NOMO-1 treated with DMSO at 0.1 percent for 48 hours (cell line): Measurements from ENCODE around the gene CLASP1.
"Not testable (repeated sequence)": the region's sequence is repeated elsewhere in the genome, so short reads cannot be mapped to it uniquely, and the experiment has no call there.

ENCODE experiments used
- DNase-seq: peaks from one replicate; lab custom pipeline; 2025; ENCODE audit not compliant: unreplicated experiment; lab: John Stamatoyannopoulos, UW

Gene CLASP1

GRCh38 chr2:121386102-121386501, 263.2 kb downstream of the CLASP1 start:
- no peak for DNase-seq

DNA sequence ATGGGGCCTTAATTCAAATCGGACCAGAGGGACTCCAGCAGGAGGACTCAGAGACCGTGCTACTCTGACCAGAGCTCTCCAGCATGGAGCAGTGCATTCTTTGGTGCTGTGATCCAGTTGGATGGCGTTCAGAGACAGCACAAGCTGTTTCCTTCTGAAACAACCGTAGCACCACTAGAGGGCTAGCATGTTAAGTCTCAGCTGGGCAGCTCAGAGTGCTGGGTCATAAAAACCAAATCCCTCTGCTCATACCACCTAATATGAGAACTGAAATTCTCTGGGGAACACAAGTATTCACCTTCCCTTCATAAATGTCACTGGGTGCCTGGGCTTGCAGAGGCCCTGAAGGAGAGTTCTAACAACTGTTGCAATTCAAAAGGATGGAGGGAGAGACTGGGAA, 266.5 kb downstream of the CLASP1 start:
- DNase-seq, result no peak

DNA sequence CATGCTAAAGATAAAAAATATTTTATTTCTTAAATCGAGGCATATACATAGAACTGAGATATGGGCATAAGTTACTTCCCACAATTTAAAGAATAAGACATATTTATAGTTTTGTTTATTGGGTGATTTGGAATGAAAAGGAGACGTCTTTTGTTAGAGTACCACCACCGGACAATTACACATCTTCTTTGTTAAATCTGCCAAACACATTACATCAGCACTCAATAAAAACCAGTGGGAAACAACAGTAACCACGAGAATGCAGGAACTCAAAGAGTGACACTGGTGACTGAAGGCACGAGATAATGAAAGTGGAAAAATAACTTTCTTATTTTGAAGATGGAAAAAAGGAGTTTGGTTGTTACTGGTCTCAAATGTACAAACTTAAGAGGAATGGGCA, 271.6 kb downstream of the CLASP1 start:
- no peak for DNase-seq

DNA sequence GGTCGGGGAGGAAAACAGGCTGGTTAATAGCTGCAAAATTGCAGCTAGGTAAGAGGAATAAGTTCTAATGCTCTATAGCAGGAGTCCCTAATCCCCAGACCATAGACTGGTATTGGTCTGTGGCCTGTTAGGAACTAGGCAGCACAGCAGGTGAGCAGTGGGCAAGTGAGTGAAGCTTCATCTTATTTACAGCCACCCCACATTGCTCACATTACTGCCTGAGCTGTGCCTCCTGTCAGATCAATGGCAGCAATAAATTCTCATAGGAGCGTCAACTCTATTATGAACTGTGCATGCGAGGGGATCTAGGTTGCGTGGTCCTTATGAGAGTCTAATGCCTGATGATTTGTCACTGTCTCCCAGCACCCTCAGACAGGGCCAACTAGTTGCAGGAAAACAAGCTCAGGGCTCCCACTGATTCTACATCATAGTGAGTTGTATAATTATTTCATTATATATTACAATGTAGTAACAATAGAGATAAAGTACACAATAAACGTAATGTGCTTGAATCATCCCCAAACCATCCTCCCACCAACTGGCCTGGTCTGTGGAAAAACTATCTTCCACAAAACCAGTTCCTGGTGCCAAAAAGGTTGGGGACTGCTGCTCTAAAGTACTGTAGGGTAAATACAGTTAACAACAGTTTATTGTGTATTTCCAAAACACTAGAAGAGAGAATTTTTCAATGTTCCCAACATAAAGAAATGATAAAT, 272.6 kb downstream of the CLASP1 start:
- no peak for DNase-seq

GRCh38 chr2:121375621-121376159, 273.6 kb downstream of the CLASP1 start:
- no peak for DNase-seq

- DNase-seq, result not testable (repeated sequence)
Measured at GRCh38 chr2:121374412-121375075, 274.7 kb downstream of the CLASP1 start.

DNA sequence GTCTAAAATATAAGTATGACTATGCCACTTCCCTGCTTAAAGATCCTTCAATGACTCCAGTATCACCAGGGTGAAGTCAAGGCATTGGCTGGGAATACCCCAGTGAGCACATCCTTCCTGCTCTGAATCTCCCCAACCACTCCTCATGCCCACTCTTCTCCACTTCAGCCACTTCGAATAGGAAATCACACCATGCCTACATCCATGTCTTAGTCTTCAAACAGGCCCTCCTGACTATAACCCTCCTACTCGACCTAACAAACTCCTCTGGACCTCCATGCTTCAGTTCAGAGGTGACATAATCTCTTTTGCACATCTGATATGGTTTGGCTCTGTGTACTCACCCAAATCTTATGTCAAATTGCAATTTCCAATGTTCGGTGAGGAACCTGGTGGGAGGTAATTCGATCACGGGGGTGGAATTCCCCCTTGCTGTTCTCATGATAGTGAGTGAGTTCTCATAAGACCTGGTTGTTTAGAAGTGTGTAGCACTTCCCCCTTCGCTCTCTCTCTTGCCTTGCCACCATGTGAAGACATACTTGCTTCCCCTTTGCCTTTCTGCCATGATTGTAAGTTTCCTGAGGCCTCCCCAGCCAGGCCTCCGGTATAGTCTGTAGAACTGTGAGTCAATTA, 276.4 kb downstream of the CLASP1 start:
- no peak for DNase-seq

DNA sequence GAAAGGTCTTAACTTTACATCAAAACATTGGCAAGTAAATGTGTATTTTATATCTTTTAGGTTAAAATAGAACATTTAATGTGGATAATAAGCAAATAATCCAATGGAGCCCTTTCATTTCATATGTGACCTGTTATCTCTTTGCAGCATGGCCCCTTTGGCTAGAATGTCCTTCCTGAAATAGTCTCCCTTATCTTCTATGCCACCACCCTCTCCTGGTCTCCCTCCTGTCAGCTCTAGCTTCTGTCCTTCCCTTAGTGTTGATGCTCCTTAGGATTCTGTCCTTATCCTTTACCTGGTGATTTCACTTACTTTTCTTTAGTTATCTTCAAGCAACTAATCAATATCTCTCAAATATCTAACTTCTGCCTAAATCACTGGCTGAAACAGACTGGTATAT, 277.2 kb downstream of the CLASP1 start:
- no peak for DNase-seq

DNA sequence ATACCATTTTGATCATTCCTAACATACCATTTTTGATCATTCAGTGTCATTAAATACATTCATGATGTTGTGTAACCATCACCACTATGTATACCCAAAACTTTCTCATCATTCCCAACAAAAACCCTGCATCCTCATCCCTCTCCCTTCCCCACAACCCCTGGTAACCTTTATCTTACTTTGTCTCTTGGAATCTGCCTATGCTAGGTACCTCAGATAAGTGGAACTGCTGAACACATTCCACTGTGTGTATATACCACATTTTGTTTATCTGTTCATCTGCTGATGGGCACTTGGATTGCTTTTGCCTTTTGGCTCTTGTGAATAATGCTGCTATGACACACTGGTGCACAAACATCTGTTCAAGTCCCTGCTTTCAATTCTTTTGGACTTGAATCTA, 280.4 kb downstream of the CLASP1 start:
- DNase-seq, result no peak

- no peak for DNase-seq
Measured at GRCh38 chr2:121368155-121368554, 281.1 kb downstream of the CLASP1 start.

GRCh38 chr2:121367246-121367900, 281.9 kb downstream of the CLASP1 start:
- DNase-seq, result no peak

- no peak for DNase-seq
Measured at GRCh38 chr2:121366040-121366439, 283.2 kb downstream of the CLASP1 start.

GRCh38 chr2:121365061-121365460, 284.2 kb downstream of the CLASP1 start:
- no peak for DNase-seq

DNA sequence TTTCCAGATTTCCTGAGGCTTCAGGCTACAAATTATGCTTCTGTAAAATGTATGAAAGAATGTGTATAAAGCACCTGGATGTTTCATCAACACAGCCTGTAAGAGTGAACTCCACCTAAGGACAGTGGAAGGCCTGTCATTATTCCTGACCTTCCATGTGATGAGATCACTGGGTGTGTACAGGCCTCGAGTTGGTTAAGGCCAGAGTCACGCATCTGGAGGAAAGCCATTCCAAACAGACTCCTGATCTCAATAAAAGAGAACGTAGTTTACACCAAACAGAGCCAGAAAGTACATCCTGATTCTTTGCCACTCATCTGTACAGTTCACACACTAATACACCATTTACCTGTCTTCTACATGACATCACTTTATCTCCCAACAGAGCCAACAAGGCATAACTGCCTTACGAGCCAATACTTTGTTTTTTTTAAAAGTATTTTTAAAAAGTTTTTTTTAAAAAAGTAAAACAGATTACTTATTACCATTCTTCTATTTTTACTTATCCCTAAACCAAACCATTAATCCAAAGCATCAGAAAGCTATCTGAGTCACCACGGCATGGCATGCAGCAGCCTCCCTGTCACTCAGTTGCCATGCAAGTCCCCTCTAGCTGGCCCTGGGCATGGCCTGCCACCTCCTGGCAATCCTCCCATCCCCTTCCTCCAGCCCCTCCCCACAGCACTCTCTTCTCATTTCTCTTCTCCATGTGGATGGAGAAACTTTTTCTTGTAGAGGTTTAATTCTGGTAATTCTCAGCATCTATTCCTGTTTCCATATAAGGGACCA, 285.4 kb downstream of the CLASP1 start:
- no peak for DNase-seq

- no peak for DNase-seq
Measured at GRCh38 chr2:121362774-121363173, 286.5 kb downstream of the CLASP1 start.

DNA sequence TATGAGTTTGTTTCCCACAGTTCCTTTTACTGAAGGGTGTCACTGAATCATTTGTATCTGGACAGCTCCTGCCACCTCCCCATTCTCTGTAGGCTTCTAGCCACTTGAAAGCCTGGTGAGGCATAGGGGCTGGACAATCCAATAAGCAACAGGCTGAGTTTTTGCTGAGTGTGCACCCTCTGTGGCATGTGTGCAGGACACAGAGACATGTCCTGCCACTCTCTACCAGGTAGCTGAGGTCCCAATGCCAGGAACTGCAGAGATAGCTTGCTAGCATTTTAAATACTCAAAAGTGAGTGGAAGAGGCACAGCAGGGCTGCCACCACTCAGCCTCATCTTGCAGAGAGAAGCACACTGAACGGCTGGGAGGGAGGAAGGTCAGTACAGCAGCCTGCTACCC, 287.0 kb downstream of the CLASP1 start:
- DNase-seq, result no peak

DNA sequence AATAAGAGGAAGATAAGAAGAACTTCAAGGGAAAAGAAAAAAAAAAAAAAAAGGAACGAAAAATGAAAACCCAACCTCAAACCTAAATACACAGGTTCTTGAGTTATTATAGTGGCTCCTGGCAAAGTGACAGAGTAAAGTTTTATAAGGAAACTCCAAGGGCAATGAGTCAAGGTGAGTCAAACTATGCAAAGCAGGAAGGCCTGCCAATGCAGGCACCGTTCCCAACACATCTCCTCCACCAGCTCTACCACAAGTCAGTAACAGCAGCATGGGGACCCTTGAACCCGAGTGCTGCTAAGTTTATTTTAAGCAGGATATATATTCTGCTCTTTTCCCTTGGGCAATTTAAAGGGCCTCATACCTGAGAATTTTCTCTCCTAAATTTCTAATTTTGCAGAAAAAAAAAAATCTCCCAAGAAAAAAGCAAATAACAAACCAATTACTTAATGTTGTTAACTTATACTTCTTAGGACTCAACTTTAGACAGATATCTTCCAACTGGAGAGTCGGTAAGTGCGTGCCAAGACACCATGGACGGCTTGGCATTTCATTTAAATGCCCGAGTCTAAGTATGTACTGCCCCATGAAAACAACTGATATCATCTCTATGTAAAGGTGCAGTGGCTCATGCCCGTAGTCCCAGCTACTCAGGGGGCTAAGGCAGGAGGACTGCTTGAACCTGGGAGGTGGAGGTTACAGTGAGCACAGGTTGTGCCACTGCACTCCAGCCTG, 288.5 kb downstream of the CLASP1 start:
- no peak for DNase-seq

GRCh38 chr2:121359716-121360565, 289.3 kb downstream of the CLASP1 start:
- no peak for DNase-seq

DNA sequence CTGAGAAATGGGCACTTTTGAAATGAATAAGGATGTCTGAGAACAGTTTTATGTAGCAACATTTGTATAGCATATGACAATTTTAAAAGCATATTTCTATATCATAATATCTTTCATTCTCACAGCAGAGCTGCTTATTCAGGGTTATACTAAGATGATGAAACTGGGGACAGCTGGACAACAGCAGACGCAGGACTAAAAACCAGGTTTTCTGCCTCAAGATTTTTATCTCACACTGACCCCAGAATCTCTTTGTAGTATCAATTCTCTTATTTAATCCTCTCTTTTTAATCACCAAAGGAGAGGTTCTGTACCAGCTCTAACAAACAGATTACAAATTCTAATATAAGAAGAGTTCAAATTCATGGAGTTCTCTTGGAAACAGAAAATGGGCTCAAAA, 290.1 kb downstream of the CLASP1 start:
- no peak for DNase-seq
